Endometrial microvascular endothelial cells (primary cell): Measurements from ENCODE around the gene PTPRD. TPM values are rescaled to one million over a fixed set of nuclear protein-coding genes. Genes with fewer than 3 reads are reported as not detected.
"Not testable (repeated sequence)": the region's sequence is repeated elsewhere in the genome, so short reads cannot be mapped to it uniquely, and the experiment has no call there.

Source experiments
- in situ Hi-C: cut with HindIII; loops from 2 replicates; pipeline ENCODE4 v1.10.0; 2017; ENCODE audit warnings: low sequenced_read_pairs, low pct_unique_long_range_greater_than_20kb; ENCODE audit errors: inconsistent ontology term
- total RNA-seq: library from RNA; depleted of rRNA; stranded (reverse); fragments of >200 nt; gene quantifications from one replicate; pipeline ENCODE4 v1.2.3, GENCODE V29; 2015; ENCODE audit errors: inconsistent ontology term

Gene PTPRD
- total RNA-seq, 1 donor from 2014 or later, result under 0.01 TPM

GRCh38 chr9:10523164-10523563 lies 89.6 kb downstream of the PTPRD start:
- in situ Hi-C loops, result no loop called here

GRCh38 chr9:10512144-10512543 lies 100.7 kb downstream of the PTPRD start:
- in situ Hi-C loops, result no loop called here

GRCh38 chr9:10488937-10489336 lies 123.9 kb downstream of the PTPRD start:
- in situ Hi-C loops, result no loop called here

GRCh38 chr9:10479172-10479571 lies 133.6 kb downstream of the PTPRD start:
- in situ Hi-C loops, result no loop called here

- in situ Hi-C loops, result not testable (repeated sequence)
Observed at GRCh38 chr9:10449201-10449617, 163.6 kb downstream of the PTPRD start.

GRCh38 chr9:10447036-10447435 lies 165.8 kb downstream of the PTPRD start:
- in situ Hi-C loops, result no loop called here

- in situ Hi-C loops, result no loop called here
Observed at GRCh38 chr9:10443868-10444204, 169.0 kb downstream of the PTPRD start.

GRCh38 chr9:10443181-10443867 lies 169.5 kb downstream of the PTPRD start:
- in situ Hi-C loops, result no loop called here

- in situ Hi-C loops, result no loop called here
Observed at GRCh38 chr9:10438955-10439354, 173.8 kb downstream of the PTPRD start.

- in situ Hi-C loops, result no loop called here
Observed at GRCh38 chr9:10436756-10437155, 176.0 kb downstream of the PTPRD start.

- in situ Hi-C loops, result no loop called here
Observed at GRCh38 chr9:10434412-10434811, 178.4 kb downstream of the PTPRD start.

- in situ Hi-C loops, result no loop called here
Observed at GRCh38 chr9:10411272-10411671, 201.5 kb downstream of the PTPRD start.

GRCh38 chr9:10403283-10403682 lies 209.5 kb downstream of the PTPRD start:
- in situ Hi-C loops, result no loop called here

- in situ Hi-C loops, result no loop called here
Observed at GRCh38 chr9:10396615-10397014, 216.2 kb downstream of the PTPRD start.

- in situ Hi-C loops, result no loop called here
Observed at GRCh38 chr9:10387282-10387681, 225.5 kb downstream of the PTPRD start.

GRCh38 chr9:10371824-10372223 lies 241.0 kb downstream of the PTPRD start:
- in situ Hi-C loops, result no loop called here

GRCh38 chr9:10366171-10366779 lies 246.5 kb downstream of the PTPRD start:
- in situ Hi-C loops, result no loop called here

GRCh38 chr9:10354591-10354990 lies 258.2 kb downstream of the PTPRD start:
- in situ Hi-C loops, result no loop called here

GRCh38 chr9:10345621-10346020 lies 267.2 kb downstream of the PTPRD start:
- in situ Hi-C loops, result not testable (repeated sequence)

- in situ Hi-C loops, result no loop called here
Observed at GRCh38 chr9:10341057-10341456, 271.7 kb downstream of the PTPRD start.

GRCh38 chr9:10339152-10339551 lies 273.6 kb downstream of the PTPRD start:
- in situ Hi-C loops, result no loop called here
